ENCODE results near the gene CRTC2.
A peak's percentile ranks its signal among the peaks of the same experiment; 100 is the strongest.

The CRTC2 gene

GRCh38 chr1:153951801-153952200, 6.6 kb downstream of the CRTC2 start:
- no peak overlapping the region for H3K4me2 ChIP-seq
- no peak overlapping the region for H3K27ac ChIP-seq
- no peaks in the 10 kb centered on the region; the same call in 1 of the 2 replicates for H3K36me3 ChIP-seq (ENCODE audit: insufficient read depth)
- H3K27me3 ChIP-seq (ENCODE audit: insufficient read depth, low read depth), result no peaks in the 10 kb centered on the region
- no peak overlapping the region for H3K4me3 ChIP-seq (IDR thresholded peaks at IDR 0.05; ENCODE audit: insufficient read depth, low read depth, low read length)
- H3K9ac ChIP-seq, result no peak overlapping the region
- H4K20me1 ChIP-seq (ENCODE audit: insufficient read depth), result 0 out of 2 replicates have a peak, but pooled peaks cover 4% of the 10 kb centered on the region
- H3K79me2 ChIP-seq (ENCODE audit: insufficient read depth, low read depth), result peaks cover 29% of the 10 kb centered on the region
- no peak overlapping the region for H2AFZ ChIP-seq (ENCODE audit: low read depth)
- peaks cover 12% of the 10 kb centered on the region for H3K4me1 ChIP-seq (ENCODE audit: low read depth, poor library complexity, severe bottlenecking)
- TF ChIP-seq CTCF (conservative IDR thresholded peaks at IDR 0.05; ENCODE audit: low read depth, low read length), result no peak

GRCh38 chr1:153951183-153951582, 7.2 kb downstream of the CRTC2 start:
- Histone ChIP-seq H3K4me1 (ENCODE audit: low read depth, poor library complexity, severe bottlenecking) (peaks cover 8% of the 10 kb centered on the region), H3K4me2 (no peak overlapping the region), H4K20me1 (ENCODE audit: insufficient read depth) (no peaks in the 10 kb centered on the region), H2AFZ (ENCODE audit: low read depth) (no peak overlapping the region), H3K27ac (no peak overlapping the region), H3K4me3 (IDR thresholded peaks at IDR 0.05; ENCODE audit: insufficient read depth, low read depth, low read length) (no peak overlapping the region), H3K79me2 (ENCODE audit: insufficient read depth, low read depth) (peaks cover 23% of the 10 kb centered on the region), H3K9ac (no peak overlapping the region), H3K36me3 (ENCODE audit: insufficient read depth) (no peaks in the 10 kb centered on the region; the same call in 1 of the 2 replicates), H3K27me3 (ENCODE audit: insufficient read depth, low read depth) (no peaks in the 10 kb centered on the region)
- TF ChIP-seq CTCF (conservative IDR thresholded peaks at IDR 0.05; ENCODE audit: low read depth, low read length), result no peak

- H4K20me1 ChIP-seq (ENCODE audit: insufficient read depth), result no peaks in the 10 kb centered on the region
- peaks cover 21% of the 10 kb centered on the region; the same call in 1 of the 2 replicates for H3K79me2 ChIP-seq (ENCODE audit: insufficient read depth, low read depth)
- peak within 1 kb of the TSS; percentile 54 for H3K27ac ChIP-seq
- H3K27me3 ChIP-seq (ENCODE audit: insufficient read depth, low read depth), result no peaks in the 10 kb centered on the region
- peak within 1 kb of the TSS; percentile 90 for H2AFZ ChIP-seq (ENCODE audit: low read depth)
- H3K9ac ChIP-seq, result peak within 1 kb of the TSS; percentile 73
- H3K4me2 ChIP-seq, result peak within 1 kb of the TSS; percentile 87
- H3K36me3 ChIP-seq (ENCODE audit: insufficient read depth), result no peaks in the 10 kb centered on the region; the same call in 1 of the 2 replicates
- TF ChIP-seq CTCF (conservative IDR thresholded peaks at IDR 0.05; ENCODE audit: low read depth, low read length), result peak; percentile 97
- H3K4me1 ChIP-seq (ENCODE audit: low read depth, poor library complexity, severe bottlenecking), result peaks cover 16% of the 10 kb centered on the region
- H3K4me3 ChIP-seq (IDR thresholded peaks at IDR 0.05; ENCODE audit: insufficient read depth, low read depth, low read length), result peak within 1 kb of the TSS; percentile 99
Measured at GRCh38 chr1:153946622-153947241, 11.7 kb downstream of the CRTC2 start, which contains the start of gene DENND4B. Gene DENND4B, minus strand, starts transcription at chr1:153946718. Its CDS starts 2,344 bp downstream, at chr1:153944374.

- Histone ChIP-seq H3K4me2 (peak overlapping the region; percentile 87), H3K4me1 (ENCODE audit: low read depth, poor library complexity, severe bottlenecking) (peaks cover 16% of the 10 kb centered on the region), H3K27ac (peak overlapping the region; percentile 54), H3K79me2 (ENCODE audit: insufficient read depth, low read depth) (peaks cover 21% of the 10 kb centered on the region; the same call in 1 of the 2 replicates), H2AFZ (ENCODE audit: low read depth) (peak overlapping the region; percentile 90), H3K27me3 (ENCODE audit: insufficient read depth, low read depth) (no peaks in the 10 kb centered on the region), H4K20me1 (ENCODE audit: insufficient read depth) (no peaks in the 10 kb centered on the region), H3K9ac (peak overlapping the region; percentile 73), H3K4me3 (IDR thresholded peaks at IDR 0.05; ENCODE audit: insufficient read depth, low read depth, low read length) (peak overlapping the region; percentile 99), H3K36me3 (ENCODE audit: insufficient read depth) (no peaks in the 10 kb centered on the region; the same call in 1 of the 2 replicates)
- no peak for TF ChIP-seq CTCF (conservative IDR thresholded peaks at IDR 0.05; ENCODE audit: low read depth, low read length)
Measured at GRCh38 chr1:153945795-153946621, 12.4 kb downstream of the CRTC2 start.
